Measurements from ENCODE around the gene SKI.
"Not testable (repeated sequence)": the region's sequence is repeated elsewhere in the genome, so short reads cannot be mapped to it uniquely, and the experiment has no call there.

Gene SKI

GRCh38 chr1:2291577-2291976 lies 63.5 kb downstream of the SKI start:
- DNase-seq (ENCODE audit: low read depth, low spot score): no peak

GRCh38 chr1:2292725-2293450 lies 64.8 kb downstream of the SKI start:
- no peak for DNase-seq (ENCODE audit: low read depth, low spot score)

GRCh38 chr1:2294033-2294724 lies 66.1 kb downstream of the SKI start:
- no peak for DNase-seq (ENCODE audit: low read depth, low spot score)

- DNase-seq (ENCODE audit: low read depth, low spot score): no peak
Measured at GRCh38 chr1:2294725-2295078, 66.6 kb downstream of the SKI start.

- no peak for DNase-seq (ENCODE audit: low read depth, low spot score)
Measured at GRCh38 chr1:2295526-2295925, 67.4 kb downstream of the SKI start.

- not testable (repeated sequence) for DNase-seq (ENCODE audit: low read depth, low spot score)
Measured at GRCh38 chr1:2296211-2296610, 68.1 kb downstream of the SKI start.

- DNase-seq (ENCODE audit: low read depth, low spot score): no peak
Measured at GRCh38 chr1:2296614-2297013, 68.5 kb downstream of the SKI start.

GRCh38 chr1:2297246-2298011 lies 69.3 kb downstream of the SKI start:
- no peak for DNase-seq (ENCODE audit: low read depth, low spot score)

- DNase-seq (ENCODE audit: low read depth, low spot score): no peak
Measured at GRCh38 chr1:2298685-2299084, 70.6 kb downstream of the SKI start.

GRCh38 chr1:2299131-2299627 lies 71.1 kb downstream of the SKI start:
- no peak for DNase-seq (ENCODE audit: low read depth, low spot score)

- DNase-seq (ENCODE audit: low read depth, low spot score): peak; percentile 56
Measured at GRCh38 chr1:2300004-2300771, 72.1 kb downstream of the SKI start.

GRCh38 chr1:2300851-2301606 lies 72.9 kb downstream of the SKI start:
- DNase-seq (ENCODE audit: low read depth, low spot score): peak; percentile 71

- no peak for DNase-seq (ENCODE audit: low read depth, low spot score)
Measured at GRCh38 chr1:2301607-2302291, 73.6 kb downstream of the SKI start.

- no peak for DNase-seq (ENCODE audit: low read depth, low spot score)
Measured at GRCh38 chr1:2302292-2302925, 74.3 kb downstream of the SKI start.

GRCh38 chr1:2303016-2303775 lies 75.1 kb downstream of the SKI start:
- no peak for DNase-seq (ENCODE audit: low read depth, low spot score)

GRCh38 chr1:2303781-2304180 lies 75.7 kb downstream of the SKI start:
- DNase-seq (ENCODE audit: low read depth, low spot score): no peak

GRCh38 chr1:2304282-2304681 lies 76.2 kb downstream of the SKI start:
- no peak for DNase-seq (ENCODE audit: low read depth, low spot score)

- DNase-seq (ENCODE audit: low read depth, low spot score): no peak
Measured at GRCh38 chr1:2304921-2305681, 77.0 kb downstream of the SKI start.
